Putamen (tissue), 1 donor: ENCODE results near the gene RGS6.

Experiments used
- DNase-seq: peaks from one replicate; pipeline ENCODE4 v3.0.0-alpha.2; 2016; ENCODE audit warnings: low spot score

RGS6 gene

GRCh38 chr14:72404106-72404774, 472.0 kb downstream of the RGS6 start:
- DNase-seq: no peak

GRCh38 chr14:72404998-72405397, 472.8 kb downstream of the RGS6 start:
- DNase-seq: no peak

- no peak for DNase-seq
These were observed 475.8 kb downstream of the RGS6 start for GRCh38 chr14:72408020-72408419.

GRCh38 chr14:72409047-72409446, 476.8 kb downstream of the RGS6 start:
- no peak for DNase-seq

GRCh38 chr14:72416081-72416849, 484.0 kb downstream of the RGS6 start:
- DNase-seq: no peak

- no peak for DNase-seq
These were observed 484.7 kb downstream of the RGS6 start for GRCh38 chr14:72416892-72417291.

GRCh38 chr14:72418806-72419205, 486.6 kb downstream of the RGS6 start:
- no peak for DNase-seq

- no peak for DNase-seq
These were observed 487.1 kb downstream of the RGS6 start for GRCh38 chr14:72419226-72419775.

- peak; percentile 13 for DNase-seq
These were observed 488.7 kb downstream of the RGS6 start for GRCh38 chr14:72420749-72421474.

GRCh38 chr14:72423957-72424356, 491.7 kb downstream of the RGS6 start:
- DNase-seq: no peak

GRCh38 chr14:72430457-72430856, 498.2 kb downstream of the RGS6 start:
- DNase-seq: no peak

GRCh38 chr14:72432748-72433147, 500.5 kb downstream of the RGS6 start:
- DNase-seq: no peak

GRCh38 chr14:72433511-72433910, 501.3 kb downstream of the RGS6 start:
- DNase-seq: no peak

GRCh38 chr14:72434856-72435255, 502.6 kb downstream of the RGS6 start:
- no peak for DNase-seq

GRCh38 chr14:72439707-72440106, 507.5 kb downstream of the RGS6 start:
- DNase-seq: no peak

- DNase-seq: no peak
These were observed 511.0 kb downstream of the RGS6 start for GRCh38 chr14:72443256-72443655.

- peak; percentile 43 for DNase-seq
These were observed 511.8 kb downstream of the RGS6 start for GRCh38 chr14:72443991-72444441.

- no peak for DNase-seq
These were observed 512.5 kb downstream of the RGS6 start for GRCh38 chr14:72444701-72445100.

- DNase-seq: no peak
These were observed 516.0 kb downstream of the RGS6 start for GRCh38 chr14:72448212-72448611.

- DNase-seq: no peak
These were observed 518.3 kb downstream of the RGS6 start for GRCh38 chr14:72450473-72451044.

- no peak for DNase-seq
These were observed 519.1 kb downstream of the RGS6 start for GRCh38 chr14:72451054-72451972.
